ENCODE results near the gene OCIAD1.
"Not testable (repeated sequence)": the region's sequence is repeated elsewhere in the genome, so short reads cannot be mapped to it uniquely, and the experiment has no call there.

Gene OCIAD1

DNA sequence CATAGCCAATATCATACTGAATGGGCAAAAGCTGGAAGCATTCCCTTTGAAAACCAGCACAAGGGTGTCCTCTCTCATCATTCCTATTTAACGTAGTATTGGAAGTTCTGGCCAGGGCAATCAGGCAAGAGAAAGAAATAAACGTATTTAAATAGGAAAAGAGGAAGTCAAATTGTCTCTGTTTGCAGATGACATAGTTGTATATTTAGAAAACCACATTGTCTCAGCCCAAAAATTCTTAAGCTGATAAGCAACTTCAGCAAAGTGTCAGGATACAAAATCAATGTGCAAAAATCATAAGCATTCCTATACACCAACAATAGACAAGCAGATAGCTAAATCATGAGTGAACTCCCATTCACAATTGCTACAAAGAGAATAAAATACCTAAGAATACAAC, 9.5 kb upstream of the OCIAD1 start:
- DNase-seq = not testable (repeated sequence)

DNA sequence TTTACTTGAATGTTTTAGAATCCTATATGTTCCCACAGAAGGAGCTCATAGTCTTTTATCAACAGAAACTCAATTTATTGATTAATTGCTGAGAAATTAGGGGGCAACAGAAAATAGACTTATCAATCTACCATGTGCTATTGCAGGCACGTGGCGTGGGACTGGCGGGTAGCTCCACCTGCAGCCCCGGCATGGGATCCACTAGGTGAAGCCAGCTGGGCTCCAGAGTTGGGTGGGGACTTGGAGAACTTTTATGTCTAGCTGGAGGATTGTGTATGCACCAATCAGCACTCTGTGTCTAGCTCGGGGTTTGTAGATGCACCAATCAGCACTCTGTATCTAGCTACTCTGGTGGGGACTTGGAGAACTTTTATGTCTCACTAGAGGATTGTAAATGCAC, 3.3 kb upstream of the OCIAD1 start:
- no peak for DNase-seq

DNA sequence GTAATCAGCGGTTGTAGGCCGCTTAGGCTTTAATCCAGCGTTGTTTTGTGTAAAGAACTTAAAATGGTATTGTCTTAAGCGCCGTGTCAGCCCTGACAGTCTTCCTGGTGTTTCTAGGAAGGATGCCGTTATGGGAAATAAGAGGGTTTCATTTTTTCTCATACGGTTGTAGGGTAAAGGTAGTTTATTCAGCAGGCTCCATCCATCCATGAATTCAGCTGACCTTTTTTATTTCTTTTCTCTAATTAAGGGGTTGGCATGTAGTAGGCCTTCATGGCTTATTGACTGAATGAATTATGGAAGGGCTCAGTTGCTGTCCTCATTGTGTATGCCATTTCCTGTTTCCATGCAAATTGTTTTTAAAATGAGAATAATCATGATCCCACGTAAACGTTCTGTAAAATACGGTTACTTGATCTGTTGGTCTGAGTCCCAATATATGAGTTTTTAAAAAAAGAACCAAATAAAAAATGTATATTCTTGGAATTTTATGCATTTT, 693 bp downstream of the OCIAD1 start:
- no peak for DNase-seq

DNA sequence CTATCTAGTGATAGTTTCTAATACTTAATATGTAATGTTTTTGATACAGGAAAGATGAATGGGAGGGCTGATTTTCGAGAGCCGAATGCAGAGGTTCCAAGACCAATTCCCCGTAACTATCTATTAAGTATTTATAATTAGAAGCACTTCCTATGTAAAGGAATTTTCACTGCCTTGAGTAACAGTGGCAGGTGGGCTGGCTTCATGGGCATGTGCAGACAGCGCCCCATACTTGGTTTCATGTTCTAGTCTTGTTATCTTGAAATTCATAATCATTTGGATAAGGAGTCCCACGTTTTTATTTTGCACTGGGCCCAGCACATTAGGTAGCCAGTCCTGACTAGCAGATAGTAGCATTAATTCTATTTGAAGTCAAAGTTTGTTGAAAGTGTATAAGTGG, 1.7 kb downstream of the OCIAD1 start:
- DNase-seq = no peak

DNA sequence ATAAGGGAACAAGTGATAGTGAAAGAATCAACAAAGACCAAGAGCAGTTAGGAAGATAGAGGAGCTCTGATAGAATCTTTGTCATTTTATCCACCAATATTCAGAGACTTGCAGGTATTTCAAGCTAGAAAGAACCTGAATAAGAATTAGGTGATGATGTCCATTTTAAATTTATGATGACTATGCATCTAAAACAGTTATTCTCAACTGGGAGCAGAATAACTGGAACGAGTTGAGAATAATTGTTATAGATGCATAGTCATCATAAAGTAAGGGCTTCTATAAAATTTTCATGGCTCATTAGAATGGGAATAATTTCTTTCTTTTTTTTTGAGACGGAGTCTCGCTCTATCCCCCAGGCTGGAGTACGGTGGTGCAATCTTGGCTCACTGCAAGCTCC, 5.8 kb downstream of the OCIAD1 start:
- DNase-seq = no peak

DNA sequence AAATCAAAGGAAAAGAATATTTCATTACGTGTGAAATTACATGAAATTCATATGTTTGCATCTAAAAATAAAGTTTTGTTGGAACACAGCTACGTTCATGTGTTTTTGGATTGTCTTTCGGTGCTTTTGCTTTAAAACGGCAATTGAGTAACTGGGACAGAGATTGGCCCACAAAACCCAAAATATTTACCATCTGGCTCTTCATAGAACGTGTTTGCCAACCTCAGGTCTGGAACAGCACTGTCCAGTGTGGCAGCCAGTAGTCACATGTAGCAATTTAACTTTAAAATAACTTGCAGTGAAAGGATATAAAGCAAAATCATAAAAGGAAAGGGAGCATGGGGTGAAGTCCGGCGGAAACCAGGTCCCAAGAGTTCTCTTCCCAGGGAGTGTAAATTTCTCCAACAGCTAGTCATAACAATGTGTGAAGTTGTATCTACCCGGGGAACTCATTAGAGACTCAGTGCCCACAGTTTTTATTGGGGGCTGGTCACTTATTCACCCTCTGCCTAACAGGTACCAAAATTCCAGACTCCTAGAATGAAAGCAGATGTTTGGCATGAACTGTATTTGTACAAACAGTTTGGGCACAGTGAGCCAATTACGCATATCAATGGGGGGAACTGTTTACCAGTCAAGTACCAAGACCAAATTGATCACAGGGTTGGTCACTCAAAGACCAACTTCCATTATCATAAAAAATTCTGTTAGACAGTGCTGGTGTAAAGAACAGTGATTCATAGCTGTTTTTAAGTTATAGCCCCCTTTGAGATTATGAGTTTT, 10.3 kb downstream of the OCIAD1 start:
- DNase-seq = no peak

DNA sequence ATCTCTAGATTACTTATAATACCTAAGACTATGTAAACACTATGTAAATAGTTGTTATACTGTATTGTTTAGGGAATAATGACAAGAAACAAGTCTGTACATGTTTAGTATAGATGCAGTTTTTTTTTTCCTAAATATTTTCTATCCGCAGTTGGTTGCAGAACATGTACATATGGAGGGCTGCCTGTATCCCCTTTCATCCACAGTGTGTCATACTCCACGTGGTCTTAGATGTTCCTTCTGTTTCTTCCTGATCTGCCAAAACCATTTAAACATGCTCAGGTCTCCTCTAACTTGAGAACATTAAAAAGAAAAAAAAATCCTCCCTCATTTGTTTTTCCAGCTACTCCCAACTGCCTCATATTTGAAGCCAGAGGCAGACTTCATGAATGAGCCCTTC, 14.0 kb downstream of the OCIAD1 start:
- no peak for DNase-seq

DNA sequence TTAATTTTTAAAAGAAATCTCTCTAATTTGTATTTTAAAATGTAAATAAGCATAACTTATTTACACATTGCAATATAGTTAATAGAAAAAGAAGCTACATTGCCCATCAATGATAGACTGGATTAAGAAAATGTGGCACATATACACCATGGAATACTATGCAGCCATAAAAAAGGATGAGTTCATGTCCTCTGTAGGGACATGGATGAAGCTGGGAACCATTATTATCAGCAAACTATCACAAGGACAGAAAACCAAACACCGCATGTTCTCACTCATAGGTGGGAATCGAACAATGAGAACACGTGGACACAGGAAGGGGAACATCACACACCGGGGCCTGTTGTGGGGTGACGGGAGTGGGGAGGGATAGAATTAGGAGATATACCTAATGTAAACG, 17.9 kb downstream of the OCIAD1 start:
- not testable (repeated sequence) for DNase-seq

DNA sequence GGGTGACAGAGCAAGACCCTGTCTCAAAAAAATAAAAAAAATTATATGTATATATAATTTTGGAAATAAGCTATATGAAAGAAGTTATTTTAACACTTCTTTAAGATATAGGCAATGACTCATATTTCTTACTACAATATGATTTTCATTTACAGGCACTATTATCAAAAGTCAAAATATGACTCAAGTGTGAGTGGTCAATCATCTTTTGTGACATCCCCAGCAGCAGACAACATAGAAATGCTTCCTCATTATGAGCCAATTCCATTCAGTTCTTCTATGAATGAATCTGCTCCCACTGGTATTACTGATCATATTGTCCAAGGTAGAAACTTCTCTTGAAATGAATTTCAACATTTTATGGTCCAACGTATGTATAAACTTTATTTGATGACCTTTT, 20.8 kb downstream of the OCIAD1 start:
- DNase-seq = no peak

DNA sequence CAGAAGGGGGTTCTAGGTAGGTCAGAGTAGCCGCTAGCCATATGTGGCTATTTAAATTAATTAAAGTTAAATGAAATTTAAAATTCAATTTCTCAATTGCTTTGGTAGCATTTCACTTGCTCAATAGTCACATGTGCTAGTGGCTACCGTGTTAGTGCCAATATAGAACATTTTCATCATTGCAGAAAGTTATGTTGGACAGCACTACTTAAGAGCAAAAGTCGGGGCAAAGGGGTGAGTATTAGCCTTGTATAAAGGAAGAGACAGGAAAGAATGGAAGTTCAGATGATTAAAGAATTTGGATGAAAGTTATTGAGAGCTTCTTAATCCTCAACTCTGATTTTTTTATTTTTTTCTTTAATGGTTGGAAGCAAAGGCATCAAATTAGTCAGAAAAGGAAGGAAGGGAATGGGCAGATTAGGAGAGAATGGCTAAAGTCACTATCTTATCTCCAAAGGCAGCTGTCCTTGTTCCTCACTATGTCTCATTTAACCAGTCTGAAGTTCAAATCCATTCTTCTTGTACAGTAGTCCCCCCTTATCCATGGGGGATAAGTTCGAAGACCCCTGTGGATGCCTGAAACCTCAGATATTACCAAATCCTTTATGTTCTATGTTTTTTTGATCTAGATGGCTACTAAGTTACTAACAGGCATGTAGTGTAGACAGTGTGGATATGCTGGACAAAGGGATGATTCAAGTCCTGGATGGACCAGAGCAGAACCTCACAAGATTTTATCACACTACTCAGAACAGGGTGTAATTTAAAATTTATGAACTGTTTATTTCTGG, 22.9 kb downstream of the OCIAD1 start:
- no peak for DNase-seq

DNA sequence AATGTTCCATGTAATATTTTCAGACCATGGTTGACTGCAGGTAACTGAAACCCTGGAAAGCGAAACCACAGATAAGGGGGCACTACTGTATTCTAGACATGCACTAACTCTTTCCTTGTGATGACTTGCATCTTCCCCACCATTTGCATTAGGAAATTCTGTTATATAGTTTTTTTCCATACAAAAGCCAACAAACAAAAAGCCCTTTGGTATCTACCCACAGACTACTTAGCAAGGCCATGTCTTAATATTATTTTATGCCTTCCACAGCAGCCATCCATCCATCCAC, 23.5 kb downstream of the OCIAD1 start:
- no peak for DNase-seq

DNA sequence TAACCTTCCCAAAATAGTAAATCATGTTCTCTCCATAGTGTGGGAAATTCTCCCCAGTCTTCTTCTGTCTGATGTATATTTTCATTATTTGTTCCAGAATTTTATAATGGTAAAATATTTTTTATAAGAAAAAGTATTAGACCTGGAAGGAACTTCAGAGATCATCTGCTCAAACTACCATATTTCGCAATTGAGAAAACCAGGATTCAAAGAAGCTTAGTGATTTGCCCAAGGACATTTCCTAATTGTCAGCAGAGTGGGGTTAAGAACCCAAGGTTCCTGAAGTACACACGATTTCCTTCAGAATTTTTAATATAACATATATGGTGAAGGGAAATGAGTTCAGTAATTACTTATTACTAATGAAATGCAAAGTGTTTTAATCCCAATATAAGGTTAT, 24.1 kb downstream of the OCIAD1 start:
- DNase-seq = no peak

DNA sequence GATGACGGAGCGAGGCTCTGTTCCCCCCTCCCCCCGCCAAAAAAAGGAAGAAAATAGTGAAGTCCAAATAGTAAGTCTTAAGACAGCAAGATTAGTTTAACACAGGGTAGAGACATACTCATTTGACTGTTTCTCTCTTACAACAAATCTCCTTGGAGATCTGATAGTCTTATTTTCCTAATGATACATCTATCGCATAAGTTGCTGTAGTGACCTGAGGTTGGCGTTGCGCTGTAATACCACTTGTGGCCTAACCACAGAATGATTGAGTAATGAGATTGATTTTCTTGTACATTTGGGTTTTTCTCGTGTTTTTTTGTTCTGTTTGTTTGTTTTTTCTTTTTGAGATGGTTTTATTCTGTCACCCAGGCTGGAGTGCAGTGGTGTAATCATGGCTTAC, 27.2 kb downstream of the OCIAD1 start:
- DNase-seq = no peak

DNA sequence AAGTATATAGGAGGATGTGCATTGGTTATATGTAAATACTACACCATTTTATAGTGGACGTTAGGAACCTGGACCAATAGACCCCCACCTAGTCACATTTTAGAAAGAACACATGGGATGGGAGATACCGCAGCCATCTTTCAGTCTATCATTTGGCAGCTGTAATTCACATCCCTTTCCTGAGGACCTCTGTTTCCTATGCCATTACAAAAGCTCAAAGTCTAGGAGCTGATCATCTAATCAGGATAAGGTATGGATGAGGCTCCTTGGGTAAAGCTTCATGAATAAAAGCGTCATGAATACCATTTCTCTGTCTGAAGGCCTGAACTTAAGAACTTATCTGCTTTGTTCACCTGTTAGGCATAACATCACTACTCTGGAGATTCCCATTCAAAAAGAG, 31.1 kb downstream of the OCIAD1 start:
- no peak for DNase-seq

DNA sequence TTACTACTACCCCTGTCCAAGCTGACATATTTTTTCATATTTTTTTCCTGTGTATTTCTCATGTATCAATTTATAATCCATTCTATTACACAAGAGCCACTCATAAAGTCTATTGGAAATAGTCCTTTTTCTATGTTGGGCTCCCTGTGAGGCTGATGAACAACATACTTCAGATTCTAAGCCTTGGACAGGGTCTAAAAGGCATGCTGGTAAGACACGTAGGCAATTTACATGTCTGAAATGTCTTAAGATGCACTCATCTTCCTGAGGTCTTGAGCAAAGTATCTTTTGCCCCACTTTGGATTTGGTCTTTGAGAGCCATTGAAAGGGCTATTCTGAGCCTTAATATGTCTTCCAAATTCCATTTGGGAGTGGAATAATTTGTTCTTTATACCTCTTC, 31.8 kb downstream of the OCIAD1 start:
- DNase-seq = no peak

DNA sequence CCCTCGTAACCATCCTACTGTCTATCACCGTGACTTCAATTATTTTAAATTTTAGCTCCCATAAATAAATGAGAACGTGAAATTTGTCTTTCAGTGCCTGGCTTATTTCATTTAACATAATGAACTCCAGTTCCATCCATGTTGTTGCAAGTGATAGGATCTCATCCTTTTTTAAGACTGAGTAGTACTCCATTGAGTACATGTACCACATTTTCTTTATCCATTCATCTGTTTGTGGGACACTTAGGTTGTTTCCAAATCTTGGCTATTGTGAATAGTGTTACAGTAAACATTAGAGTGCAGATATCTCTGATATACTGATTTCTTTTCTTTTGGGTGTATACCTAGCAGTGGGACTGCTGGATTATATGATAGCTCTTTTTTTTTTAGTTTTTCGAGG, 32.8 kb downstream of the OCIAD1 start:
- no peak for DNase-seq

DNA sequence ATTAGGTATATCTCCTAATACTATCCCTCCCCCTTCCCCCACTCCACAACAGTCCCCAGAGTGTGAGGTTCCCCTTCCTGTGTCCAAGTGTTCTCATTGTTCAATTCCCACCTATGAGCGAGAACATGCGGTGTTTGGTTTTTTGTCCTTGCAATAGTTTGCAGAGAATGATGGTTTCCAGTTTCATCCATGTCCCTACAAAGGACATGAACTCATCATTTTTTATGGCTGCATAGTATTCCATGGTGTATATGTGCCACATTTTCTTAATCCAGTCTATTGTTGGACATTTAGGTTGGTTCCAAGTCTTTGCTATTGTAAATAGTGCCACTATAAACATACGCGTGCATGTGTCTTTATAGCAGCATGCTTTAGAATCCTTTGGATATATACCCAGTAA, 33.8 kb downstream of the OCIAD1 start:
- not testable (repeated sequence) for DNase-seq

DNA sequence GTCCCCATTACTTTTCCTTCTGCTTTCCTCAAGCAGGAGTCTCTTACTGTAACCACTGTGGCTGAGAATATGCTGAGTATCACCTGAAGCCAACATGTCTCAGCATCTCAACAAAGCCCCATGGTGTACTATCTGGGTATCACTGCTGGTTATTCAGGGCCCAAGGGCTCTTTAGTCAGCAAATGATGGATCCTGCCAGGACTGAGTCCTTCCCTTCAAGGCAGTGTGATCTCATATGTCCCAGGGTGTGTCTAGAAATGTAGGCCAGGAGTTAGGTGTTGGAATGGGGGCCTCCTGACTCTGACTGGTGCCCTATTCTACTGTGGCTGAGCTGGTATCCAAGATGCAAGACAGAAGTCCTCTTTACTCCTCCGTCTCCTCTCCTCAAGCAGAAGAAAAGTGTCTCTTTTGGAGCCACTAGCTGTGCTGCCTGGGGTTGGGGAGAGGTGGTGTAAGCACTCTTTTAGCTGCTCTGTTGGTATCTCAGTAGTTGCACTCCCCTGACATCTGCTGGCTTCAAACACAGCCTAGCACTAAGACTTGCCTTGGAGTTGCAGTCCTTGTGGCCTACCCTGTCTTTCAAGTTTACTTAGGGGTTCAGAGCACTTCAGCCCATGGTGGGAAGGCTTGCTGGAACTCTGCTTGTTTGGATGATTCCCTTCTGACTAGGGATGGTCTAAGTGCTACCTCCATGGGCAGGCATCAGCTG, 47.1 kb downstream of the OCIAD1 start:
- no peak for DNase-seq

DNA sequence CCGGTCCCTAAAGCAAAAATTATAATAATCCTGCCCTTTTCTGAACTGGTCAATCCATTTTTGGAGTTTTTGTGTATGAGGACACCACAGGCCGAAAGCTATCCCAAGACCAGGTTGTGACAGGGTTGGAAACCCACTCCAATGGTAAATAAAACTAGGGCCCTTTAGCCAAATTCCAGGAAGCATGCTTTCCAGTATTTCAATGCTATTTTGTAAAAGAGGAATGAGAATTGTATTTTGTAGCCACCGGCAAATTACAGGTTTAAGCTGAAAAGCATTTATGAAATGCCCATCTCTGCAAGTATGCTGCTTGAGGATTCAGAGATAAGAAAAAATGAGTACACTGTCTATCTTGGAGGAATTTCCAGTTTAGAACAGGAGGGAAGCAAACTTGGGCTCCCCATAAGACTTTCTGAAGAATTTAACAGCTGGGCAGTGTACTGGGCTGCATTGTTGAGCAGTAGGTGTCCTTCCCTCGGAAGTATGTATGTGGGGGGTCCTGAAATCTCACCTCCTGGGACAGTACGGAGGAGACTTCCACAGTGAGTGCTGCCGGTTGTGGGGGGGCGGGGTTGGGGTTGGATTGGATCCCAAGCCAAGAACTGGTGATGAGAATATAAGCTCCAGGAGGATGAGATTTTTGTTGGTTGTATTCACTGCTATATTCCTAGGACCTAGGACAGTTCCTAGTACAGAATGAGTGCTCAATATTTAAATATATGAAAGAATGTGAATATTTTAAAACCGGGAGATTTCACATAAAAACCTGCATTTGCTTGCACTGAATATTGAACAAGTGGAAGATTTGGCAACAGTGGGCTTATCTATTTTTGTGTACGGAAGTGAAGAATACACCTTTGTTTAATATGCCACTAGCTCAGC, 48.9 kb downstream of the OCIAD1 start:
- no peak for DNase-seq

DNA sequence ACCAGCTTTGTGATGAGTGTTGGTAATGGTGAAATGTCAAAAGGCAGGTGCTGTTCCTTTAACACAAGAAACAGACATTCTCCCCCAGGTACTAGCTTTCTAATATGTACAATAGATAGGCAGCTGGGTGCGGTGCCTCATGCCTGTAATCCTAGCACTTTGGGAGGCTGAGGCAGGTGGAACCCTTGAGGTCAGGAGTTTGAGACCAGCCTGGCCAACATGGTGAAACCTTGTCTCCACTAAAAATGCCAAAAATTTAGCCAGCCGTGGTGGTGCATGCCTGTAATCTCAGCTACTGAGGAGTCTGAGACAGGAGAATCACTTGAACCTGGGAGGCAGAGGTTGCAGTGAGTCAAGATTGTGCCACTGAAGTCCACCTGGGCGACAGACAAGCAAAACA, 50.8 kb downstream of the OCIAD1 start:
- not testable (repeated sequence) for DNase-seq

DNA sequence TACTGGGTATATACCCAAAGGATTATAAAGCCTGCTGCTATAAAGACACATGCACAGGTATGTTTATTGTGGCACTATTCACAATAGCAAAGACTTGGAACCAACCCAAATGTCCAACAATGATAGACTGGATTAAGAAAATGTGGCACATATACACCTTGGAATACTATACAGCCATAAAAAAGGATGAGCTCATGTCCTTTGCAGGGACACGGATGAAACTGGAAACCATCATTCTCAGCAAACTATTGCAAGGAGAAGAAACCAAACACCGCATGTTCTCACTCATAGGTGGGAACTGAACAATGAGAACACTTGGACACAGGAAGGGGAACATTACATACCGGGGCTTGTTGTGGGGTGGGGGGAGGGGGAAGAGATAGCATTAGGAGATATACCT, 58.9 kb downstream of the OCIAD1 start:
- not testable (repeated sequence) for DNase-seq

DNA sequence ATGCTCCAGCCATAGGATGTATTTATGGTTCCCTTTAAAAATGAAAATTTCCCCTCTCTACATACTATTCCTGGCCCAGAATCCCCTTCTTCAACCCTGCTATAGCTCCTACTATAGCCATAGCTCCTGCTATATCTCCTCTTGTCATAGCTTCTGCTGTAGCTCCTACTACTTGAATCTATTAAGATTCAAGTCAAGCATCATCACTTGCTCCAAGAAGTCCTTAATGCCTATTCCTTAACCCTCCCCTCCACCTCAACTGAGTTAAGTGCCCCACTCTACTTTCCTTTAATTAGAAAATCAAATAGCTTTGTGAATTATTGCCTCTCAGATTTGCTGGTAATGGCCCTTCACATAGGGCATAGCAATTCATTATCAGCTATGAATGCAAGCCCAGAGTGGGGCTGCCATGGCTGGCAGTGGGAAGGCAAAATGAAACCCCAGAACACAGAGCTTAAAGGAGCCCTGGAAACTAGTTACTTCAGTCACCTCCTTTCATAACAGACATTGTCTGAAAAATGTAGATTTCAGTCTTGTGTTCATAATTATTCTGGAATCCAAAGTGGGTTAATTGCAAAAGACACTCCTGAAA, 60.2 kb downstream of the OCIAD1 start:
- no peak for DNase-seq
